Muscle of arm (tissue), 12 donors: ENCODE measurements around the gene ECI1. TPM values are rescaled to one million over a fixed set of nuclear protein-coding genes. Genes with fewer than 3 reads are reported as not detected.
"Not testable (repeated sequence)": the region's sequence is repeated elsewhere in the genome, so short reads cannot be mapped to it uniquely, and the experiment has no call there.

ENCODE experiments used
- DNase-seq: peaks from one replicate; pipeline ENCODE4 v3.0.0-alpha.2; 2013
- polyA plus RNA-seq, 12 donors: library from polyadenylated mRNA; unstranded; fragments of 120-200 nt; gene quantifications; one replicate each; pipeline ENCODE4 v1.2.1, GENCODE V29; 2013; ENCODE audit not compliant: insufficient read length in 12 of 12

Gene ECI1
- polyA plus RNA-seq, 12 donors: 27.7 to 56.2 (median 43.9) TPM; not detected in 1

DNA sequence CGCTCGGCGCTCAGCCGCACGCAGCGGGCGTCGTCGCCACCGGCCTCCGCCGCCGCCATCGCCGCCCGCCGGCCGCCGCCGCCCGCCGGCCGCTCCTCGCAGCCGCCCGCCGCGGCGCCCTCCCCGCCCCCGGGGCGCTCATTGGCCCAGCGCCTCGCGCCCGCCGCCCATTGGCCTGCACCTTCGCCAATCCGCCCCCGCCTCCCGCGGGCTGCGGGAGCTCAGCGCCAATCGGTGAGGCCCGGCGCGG, 36.7 kb downstream of the ECI1 start, which contains the start of gene PGP:
Gene PGP (minus strand): TSS at position 122 of the 250 bp plus-strand sequence. CDS start 63 bp downstream, at position 59.
- DNase-seq: no peak

GRCh38 chr16:2213817-2214718, 37.3 kb downstream of the ECI1 start:
- DNase-seq: no peak

DNA sequence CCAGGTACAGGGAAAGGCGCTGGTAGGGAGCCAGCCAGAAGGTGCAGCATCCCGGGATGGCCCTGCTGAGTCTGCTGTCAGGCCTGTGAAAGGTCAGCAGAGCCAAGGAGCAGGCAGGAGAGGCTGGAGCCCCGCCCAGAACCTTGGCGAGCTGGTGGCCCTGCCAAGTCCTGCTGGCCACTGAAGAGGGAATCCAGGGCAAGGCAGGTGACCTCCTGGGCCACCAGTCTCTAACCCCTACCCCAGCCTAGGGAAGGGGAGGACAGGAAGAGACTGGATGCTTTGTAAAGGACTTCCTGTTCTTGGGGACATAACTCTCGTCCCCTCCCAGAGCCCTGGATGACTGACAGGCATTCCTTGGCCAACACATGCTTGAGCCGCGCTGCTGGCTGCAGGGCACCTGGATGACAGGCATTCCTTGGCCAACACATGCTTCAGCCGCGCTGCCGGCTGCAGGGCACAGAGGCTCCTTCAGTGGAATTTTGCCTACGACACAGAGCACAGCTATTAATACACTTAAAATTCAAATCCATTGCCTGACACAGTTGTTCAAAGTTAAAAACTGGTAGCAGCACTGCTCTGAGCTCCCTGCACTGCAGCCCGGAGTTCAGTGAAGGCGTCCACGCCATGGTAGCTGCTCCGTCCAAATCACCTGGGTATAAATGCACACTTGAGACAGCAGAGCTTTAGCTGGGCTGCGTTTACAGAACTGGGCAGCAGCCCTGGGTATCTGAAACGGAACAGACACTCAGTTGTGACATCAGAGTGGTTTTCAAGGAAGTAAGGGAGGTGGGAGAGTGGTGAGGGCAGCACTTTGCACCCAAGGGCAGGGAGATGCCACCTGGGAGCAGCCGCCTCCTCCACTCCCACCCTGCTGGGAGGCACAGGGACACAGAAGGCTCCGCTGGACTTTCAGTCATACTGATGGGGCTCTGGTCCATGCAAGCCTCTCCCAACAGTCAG, 38.7 kb downstream of the ECI1 start:
- no peak for DNase-seq

GRCh38 chr16:2211923-2212347, 39.5 kb downstream of the ECI1 start:
- DNase-seq: no peak

- no peak for DNase-seq
Measured at GRCh38 chr16:2210386-2211365, 40.7 kb downstream of the ECI1 start, which contains the start of gene BRICD5. TSS of gene BRICD5 (minus strand) at chr16:2210863. CDS start at chr16:2210833, 30 bp downstream.

- DNase-seq: no peak
Measured at GRCh38 chr16:2210009-2210332, 41.4 kb downstream of the ECI1 start.

DNA sequence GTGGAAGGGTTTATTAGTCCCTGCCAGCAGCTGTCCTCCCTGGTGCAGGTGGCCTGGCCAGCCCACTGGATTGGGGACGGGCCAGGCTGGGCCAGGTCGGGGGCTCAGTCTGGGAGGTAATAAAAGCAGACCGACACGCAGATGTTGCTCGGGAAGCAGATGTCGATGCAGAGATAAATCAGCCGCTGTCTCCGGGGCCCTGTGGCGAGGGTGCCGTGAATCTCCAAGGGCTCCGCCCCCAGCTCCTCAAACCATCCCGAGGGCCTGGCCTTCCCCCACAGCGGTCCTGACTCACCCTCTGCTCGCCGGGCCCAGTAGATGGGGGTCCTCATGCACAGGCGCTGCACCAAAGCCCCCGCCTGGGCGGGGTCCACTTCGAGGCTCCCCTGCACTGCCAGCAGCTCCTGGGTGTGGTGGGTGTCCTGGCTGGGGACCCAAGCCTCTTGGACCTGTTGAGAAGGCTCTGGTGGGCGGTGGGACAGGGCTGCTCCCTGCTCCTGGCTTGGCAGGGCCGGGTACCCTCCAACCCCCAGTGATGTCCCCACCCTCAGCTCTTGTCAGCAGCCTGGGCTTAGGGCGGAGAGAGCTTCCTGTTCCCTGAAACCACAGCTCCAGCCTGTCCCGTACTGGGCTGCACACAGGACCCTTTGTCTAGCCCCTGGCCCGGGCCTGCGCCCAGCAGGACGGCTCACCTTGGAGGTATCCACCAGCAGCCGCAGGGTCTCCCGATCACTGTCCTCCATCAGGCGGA, 42.0 kb downstream of the ECI1 start:
- no peak for DNase-seq

- no peak for DNase-seq
Measured at GRCh38 chr16:2208772-2209171, 42.6 kb downstream of the ECI1 start.

DNA sequence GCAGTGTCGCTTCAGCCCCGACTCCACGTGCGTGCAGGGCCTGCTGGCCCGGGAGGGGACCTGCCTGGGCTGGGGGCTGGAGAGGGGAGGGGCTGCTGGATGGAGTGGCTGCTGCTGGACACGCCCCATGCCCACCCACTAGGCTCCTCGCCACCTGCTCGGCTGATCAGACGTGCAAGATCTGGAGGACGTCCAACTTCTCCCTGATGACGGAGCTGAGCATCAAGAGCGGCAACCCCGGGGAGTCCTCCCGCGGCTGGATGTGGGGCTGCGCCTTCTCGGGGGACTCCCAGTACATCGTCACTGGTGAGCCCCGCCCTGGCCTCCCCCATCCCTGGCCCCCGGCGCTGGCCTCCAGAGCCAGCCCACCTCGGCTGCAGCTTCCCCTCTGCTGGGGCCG, 43.1 kb downstream of the ECI1 start:
- DNase-seq: no peak

GRCh38 chr16:2207872-2208271, 43.5 kb downstream of the ECI1 start:
- no peak for DNase-seq

- DNase-seq: no peak
Measured at GRCh38 chr16:2206780-2207433, 44.5 kb downstream of the ECI1 start.

GRCh38 chr16:2206420-2206779, 45.0 kb downstream of the ECI1 start:
- DNase-seq: no peak

DNA sequence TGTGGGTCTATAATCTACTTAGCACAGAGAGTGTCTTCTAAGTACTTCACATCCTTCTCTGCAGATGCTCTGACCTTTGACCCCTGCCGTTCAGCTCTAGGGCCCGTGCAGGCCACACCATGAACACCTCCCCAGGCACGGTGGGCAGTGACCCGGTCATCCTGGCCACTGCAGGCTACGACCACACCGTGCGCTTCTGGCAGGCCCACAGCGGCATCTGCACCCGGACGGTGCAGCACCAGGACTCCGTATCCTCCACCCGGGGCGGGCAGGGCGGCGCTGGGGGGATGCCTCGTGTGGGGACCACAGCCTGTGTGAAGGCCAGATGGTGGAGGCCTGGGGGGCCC, 45.4 kb downstream of the ECI1 start:
- no peak for DNase-seq

- DNase-seq: peak; percentile 94
Measured at GRCh38 chr16:2205104-2205966, 46.1 kb downstream of the ECI1 start, which contains the start of gene MLST8. TSS of gene MLST8 (plus strand) at chr16:2205454. CDS start at chr16:2206086, 632 bp downstream.

DNA sequence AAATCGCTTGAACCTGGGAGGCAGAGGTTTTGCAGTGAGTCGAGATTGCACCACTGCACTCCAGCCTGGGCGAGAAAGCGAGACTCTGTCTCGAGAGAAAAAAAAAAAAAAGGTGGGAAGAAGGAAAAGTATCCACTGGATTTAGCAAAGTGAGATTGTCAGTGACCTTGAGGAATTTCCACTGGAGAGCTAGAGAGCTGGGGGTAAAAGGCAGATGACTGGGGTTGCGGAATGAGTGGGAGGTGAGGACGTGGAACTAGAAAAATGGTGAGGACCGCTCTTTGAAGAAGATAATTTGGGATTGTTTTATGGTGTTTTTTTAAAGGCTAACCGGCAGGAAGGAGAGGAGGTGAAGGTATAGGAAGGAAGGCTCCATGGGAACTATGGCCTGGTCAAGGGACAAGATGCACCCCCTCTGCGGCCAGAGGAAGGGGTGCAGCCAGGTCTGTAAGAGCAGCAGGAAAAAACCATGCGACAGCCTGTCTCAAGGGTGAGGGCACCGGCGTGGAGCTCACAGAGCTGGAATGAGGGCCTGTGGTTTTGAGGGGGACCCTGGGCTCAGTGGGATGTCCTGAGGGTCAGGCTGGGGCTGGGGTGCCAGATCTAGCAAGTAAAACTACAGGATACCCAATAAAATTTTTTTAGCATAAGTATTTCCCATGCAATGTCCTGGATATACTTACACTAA, 46.8 kb downstream of the ECI1 start:
- DNase-seq: no peak

- not testable (repeated sequence) for DNase-seq
Measured at GRCh38 chr16:2203119-2203688, 48.2 kb downstream of the ECI1 start.

DNA sequence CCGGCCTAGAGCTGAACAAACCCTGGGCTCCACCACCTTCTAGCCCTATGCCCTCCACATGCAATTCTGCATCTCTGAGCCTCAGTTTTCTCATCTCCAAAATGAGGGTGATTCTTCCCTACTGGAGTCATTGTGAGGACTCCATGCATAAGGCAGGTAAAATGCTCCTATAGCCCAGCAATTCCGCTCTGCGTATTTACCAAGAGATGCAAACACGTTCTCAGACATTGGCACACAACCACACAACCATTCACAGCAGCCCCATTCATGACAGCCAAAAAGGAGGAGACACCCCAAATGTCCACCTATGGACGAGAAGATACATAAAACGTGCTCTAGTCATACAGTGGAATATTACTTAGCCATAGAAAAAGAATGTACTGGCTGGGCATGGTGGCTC, 51.1 kb downstream of the ECI1 start:
- no peak for DNase-seq

GRCh38 chr16:2199621-2200139, 51.7 kb downstream of the ECI1 start:
- no peak for DNase-seq
